CD4-positive, alpha-beta T cell treated with Interleukin-6 at 100 ng/mL for 8 hours (primary cell): ENCODE measurements around the gene RNASEL.
"Not testable (repeated sequence)": the region's sequence is repeated elsewhere in the genome, so short reads cannot be mapped to it uniquely, and the experiment has no call there.

ENCODE experiments used
- DNase-seq: peaks from one replicate; pipeline ENCODE4 v3.0.0-alpha.2; 2020; ENCODE audit warnings: mixed read lengths, low spot score

RNASEL gene

GRCh38 chr1:182588500-182589396 lies at the start of gene RNASEL:
Gene RNASEL (minus strand): TSS chr1:182589256. CDS start chr1:182586806, 2,450 bp downstream.
- DNase-seq, result peak; percentile 65

- no peak for DNase-seq
Observed at GRCh38 chr1:182637769-182638168, 48.7 kb upstream of the RNASEL start.

- DNase-seq, result no peak
Observed at GRCh38 chr1:182635871-182636270, 46.8 kb upstream of the RNASEL start.

GRCh38 chr1:182634306-182635072 lies 45.4 kb upstream of the RNASEL start:
- no peak for DNase-seq

- DNase-seq, result no peak
Observed at GRCh38 chr1:182633657-182634281, 44.7 kb upstream of the RNASEL start.

GRCh38 chr1:182633031-182633430 lies 44.0 kb upstream of the RNASEL start:
- no peak for DNase-seq

- not testable (repeated sequence) for DNase-seq
Observed at GRCh38 chr1:182632441-182632857, 43.4 kb upstream of the RNASEL start.

GRCh38 chr1:182631954-182632353 lies 42.9 kb upstream of the RNASEL start:
- no peak for DNase-seq

GRCh38 chr1:182631053-182631677 lies 42.1 kb upstream of the RNASEL start:
- DNase-seq, result no peak

GRCh38 chr1:182630586-182630985 lies 41.5 kb upstream of the RNASEL start:
- no peak for DNase-seq

GRCh38 chr1:182629499-182630096 lies 40.5 kb upstream of the RNASEL start:
- peak; percentile 35 for DNase-seq

GRCh38 chr1:182629080-182629479 lies 40.0 kb upstream of the RNASEL start:
- no peak for DNase-seq

- DNase-seq, result no peak
Observed at GRCh38 chr1:182628657-182629056, 39.6 kb upstream of the RNASEL start.

- no peak for DNase-seq
Observed at GRCh38 chr1:182627622-182628021, 38.6 kb upstream of the RNASEL start.

- no peak for DNase-seq
Observed at GRCh38 chr1:182626527-182626926, 37.5 kb upstream of the RNASEL start.

GRCh38 chr1:182625719-182626504 lies 36.9 kb upstream of the RNASEL start:
- no peak for DNase-seq

GRCh38 chr1:182625024-182625423 lies 36.0 kb upstream of the RNASEL start:
- no peak for DNase-seq

- DNase-seq, result no peak
Observed at GRCh38 chr1:182624577-182624976, 35.5 kb upstream of the RNASEL start.

GRCh38 chr1:182622901-182623528 lies 34.0 kb upstream of the RNASEL start:
- DNase-seq, result no peak

- DNase-seq, result no peak
Observed at GRCh38 chr1:182621906-182622305, 32.9 kb upstream of the RNASEL start.
